ENCODE data around the gene HOXB1.

GRCh38 chr17:48558831-48559121, 28.0 kb upstream of the HOXB1 start:
- TF ChIP-seq CTCF (IDR thresholded peaks at IDR 0.05) (no peak), POLR2A (IDR thresholded peaks at IDR 0.05) (no peak)
